Endothelial cell of umbilical vein (primary cell): ENCODE results near the gene CEP89. TPM values are rescaled to one million over a fixed set of nuclear protein-coding genes. Genes with fewer than 3 reads are reported as not detected.

Source experiments
- BruUV-seq: library from RNA; stranded (reverse); fragments of 400-500 nt; replicated peaks from 2 replicates; lab custom pipeline; 2021; lab: Mats Ljungman, UMichigan
- CTCF ChIA-PET: fragments of 300-600, 350-600 bp; sonication (Branson Sonifier 250); formaldehyde crosslinking; loops from one replicate; lab custom pipeline; 2021; ENCODE audit warnings: antibody characterized with exemption, inconsistent platforms; lab: Charles Lee
- POLR2A ChIA-PET: fragments of 300-600, 350-600 bp; sonication (Branson Sonifier 250); formaldehyde crosslinking; loops from one replicate; lab custom pipeline; 2021; ENCODE audit warnings: antibody characterized with exemption, inconsistent platforms; lab: Charles Lee
- DNase-seq: peaks from one replicate; pipeline ENCODE4 v3.0.0-alpha.2; 2011; ENCODE audit warnings: low read depth, low spot score
- FAIRE-seq: peaks from 2 replicates; lab custom pipeline; 2011; peaks lifted over from hg19 to GRCh38; lab: Jason Lieb, UNC
- H2AFZ ChIP-seq: 2 replicates; pipeline ENCODE4 v1.6.0; 2012; ENCODE audit warnings: low read depth, low read length, control low read depth, inconsistent platforms
- H3K27ac ChIP-seq: 2 replicates; pipeline ENCODE4 v1.5.1; 2011; ENCODE audit warnings: low read depth, mild to moderate bottlenecking, control low read depth, low read length, moderate library complexity; ENCODE audit not compliant: insufficient read depth
- H3K27me3 ChIP-seq, 2 experiments: 2 replicates each; pipeline versions ENCODE4 v1.6.0 to v1.6.1; 2011; ENCODE audit warnings: low read length in 2 of 2, mixed read lengths in 1 of 2; ENCODE audit not compliant: control insufficient read depth in 2 of 2, insufficient read depth in 2 of 2
- H3K36me3 ChIP-seq, 2 experiments: 2 replicates in 1 of 2; 3 replicates in 1 of 2; pipeline ENCODE4 v1.5.1; 2011; ENCODE audit warnings: low read length in 2 of 2, mild to moderate bottlenecking in 1 of 2, moderate library complexity in 1 of 2; ENCODE audit not compliant: control insufficient read depth in 2 of 2, insufficient read depth in 2 of 2; ENCODE audit errors: extremely low read depth in 1 of 2
- H3K4me1 ChIP-seq: 3 replicates; pipeline ENCODE4 v1.5.1; 2011; ENCODE audit warnings: mild to moderate bottlenecking, low read length; ENCODE audit not compliant: control insufficient read depth, insufficient read depth; ENCODE audit errors: extremely low read depth
- H3K4me2 ChIP-seq: 2 replicates; pipeline ENCODE4 v1.6.1; 2011; ENCODE audit warnings: low read length, control low read depth, mixed read lengths; ENCODE audit not compliant: insufficient read depth
- H3K4me3 ChIP-seq, 3 experiments: fragments of 200-600 bp in 1 of 3; sonication (generic), shearing (Covaris generic) in 1 of 3; replicated peaks in 1 of 3; 2 replicates each; pipeline ENCODE4 v1.5.1; 2011 to 2016; ENCODE audit warnings: control low read depth in 3 of 3, low read length in 3 of 3, mild to moderate bottlenecking in 2 of 3, inconsistent platforms in 1 of 3, low read depth in 1 of 3, moderate library complexity in 1 of 3; ENCODE audit not compliant: insufficient read depth in 1 of 3
- H3K79me2 ChIP-seq: 2 replicates; pipeline ENCODE4 v1.6.0; 2012; ENCODE audit warnings: low read length, inconsistent platforms; ENCODE audit not compliant: control insufficient read depth, insufficient read depth
- H3K9ac ChIP-seq: replicated peaks from 2 replicates; pipeline ENCODE3; 2011; ENCODE audit warnings: low read length, control low read depth; ENCODE audit not compliant: insufficient read depth; ENCODE audit errors: extremely low read depth
- H3K9me1 ChIP-seq: replicated peaks from 3 replicates; pipeline ENCODE4 v1.6.0; 2011; ENCODE audit warnings: mild to moderate bottlenecking, low read length; ENCODE audit not compliant: control insufficient read depth, insufficient read depth; ENCODE audit errors: extremely low read depth
- H3K9me3 ChIP-seq: replicated peaks from 2 replicates; pipeline ENCODE4 v1.5.1; 2012; ENCODE audit warnings: low read length, inconsistent platforms; ENCODE audit not compliant: control insufficient read depth, insufficient read depth
- H4K20me1 ChIP-seq: replicated peaks from 2 replicates; pipeline ENCODE3; 2011; ENCODE audit warnings: mild to moderate bottlenecking, low read length; ENCODE audit not compliant: control insufficient read depth, insufficient read depth; ENCODE audit errors: extremely low read depth
- EZH2 ChIP-seq: IDR thresholded peaks from 2 replicates; pipeline ENCODE4 v1.6.1; 2012; ENCODE audit warnings: borderline replicate concordance, low read depth, mild to moderate bottlenecking, moderate library complexity, low read length, inconsistent platforms; ENCODE audit not compliant: severe bottlenecking
- FOS ChIP-seq: IDR thresholded peaks from 2 replicates; pipeline ENCODE4 v1.6.1; 2011; ENCODE audit warnings: mild to moderate bottlenecking, low read length, moderate library complexity, borderline replicate concordance; ENCODE audit not compliant: insufficient read depth
- GATA2 ChIP-seq: IDR thresholded peaks from 2 replicates; pipeline ENCODE4 v1.7.0; 2011; ENCODE audit warnings: low read depth, mild to moderate bottlenecking, moderate library complexity, mixed read lengths, low read length; ENCODE audit not compliant: insufficient read length, insufficient read depth
- JUN ChIP-seq: IDR thresholded peaks from 2 replicates; pipeline ENCODE4 v1.6.1; 2011; ENCODE audit warnings: borderline replicate concordance, low read depth; ENCODE audit not compliant: insufficient read length, insufficient read depth
- MYC ChIP-seq: IDR thresholded peaks from one replicate; pipeline ENCODE4 v1.6.1; 2011; ENCODE audit warnings: mild to moderate bottlenecking, low read depth, low read length
- POLR2A ChIP-seq: IDR thresholded peaks from 2 replicates; pipeline ENCODE4 v1.6.1; 2012; ENCODE audit warnings: low read depth, mild to moderate bottlenecking, control low read depth, low read length
- POLR2AphosphoS5 ChIP-seq: IDR thresholded peaks from 2 replicates; pipeline ENCODE4 v1.6.1; 2012; ENCODE audit warnings: low read depth, mild to moderate bottlenecking, control low read depth, low read length, moderate library complexity; ENCODE audit not compliant: insufficient read depth
- dilution Hi-C: fragments of 300-500 bp; cut with MboI; formaldehyde crosslinking; loops from one replicate; pipeline ENCODE4 v1.15.0; 2019; ENCODE audit warnings: low sequenced_read_pairs; ENCODE audit not compliant: extremely low pct_ligation_motif_present
- intact Hi-C: fragments of 100-400 bp; cut with micrococcal nuclease; formaldehyde crosslinking; loops from one replicate; pipeline ENCODE4 v1.10.0; 2022
- polyA plus RNA-seq, 4 experiments: library from polyadenylated mRNA; depleted of rRNA in 3 of 4; stranded (reverse) in 3 of 4; unstranded in 1 of 4; fragments of >200 nt; gene quantifications; 2 replicates each; pipeline versions ENCODE4 v1.2.1 to v1.2.3, GENCODE V29; 2011 to 2012; ENCODE audit warnings: missing spikeins in 1 of 4
- total RNA-seq: library from RNA; stranded (reverse); gene quantifications from 2 replicates; pipeline ENCODE4 v1.2.3, GENCODE V29; 2021
- TF ChIP-seq, protein P1 (sequence below), 2 donors: IDR thresholded peaks; 1 replicate in 1 of 2; 2 replicates in 1 of 2; pipeline ENCODE4 v1.5.1; 2011; ENCODE audit warnings: low read length in 2 of 2, mild to moderate bottlenecking in 2 of 2, moderate library complexity in 2 of 2, control low read depth in 1 of 2, inconsistent platforms in 1 of 2, low read depth in 1 of 2; ENCODE audit not compliant: insufficient read depth in 1 of 2; ENCODE audit errors: extremely low read depth in 1 of 2
- TF ChIP-seq, protein P2 (sequence below): IDR thresholded peaks from 2 replicates; pipeline ENCODE4 v1.6.1; 2011; ENCODE audit not compliant: insufficient read depth, insufficient read length

Gene CEP89
- total and polyA plus RNA-seq, 2 donors (not counting 3 experiments of a cell fraction or from before 2014, with no cell fraction given): 25.1 to 46.2 TPM

GRCh38 chr19:32969549-32969948, 2.2 kb downstream of the CEP89 start:
- Histone ChIP-seq H3K4me3 (no peak overlapping the region), H3K4me1 (peaks cover 10% of the 10 kb centered on the region), H3K4me2 (no peak overlapping the region), H3K79me2 (peaks cover 33% of the 10 kb centered on the region), H3K27me3 (no peaks in the 10 kb centered on the region), H3K9me1 (no peaks in the 10 kb centered on the region), H3K9me3 (no peaks in the 10 kb centered on the region), H4K20me1 (no peaks in the 10 kb centered on the region), H3K36me3 (peaks cover 0 to 13% of the 10 kb centered on the region in 2 experiments), H3K9ac (no peak overlapping the region), H2AFZ (no peak overlapping the region), H3K27ac (no peak overlapping the region)
- ChIA-PET CTCF (no interaction called here), POLR2A (no interaction called here)
- BruUV-seq: no TSS peak
- no peak for FAIRE-seq
- TF ChIP-seq, protein P1, sequence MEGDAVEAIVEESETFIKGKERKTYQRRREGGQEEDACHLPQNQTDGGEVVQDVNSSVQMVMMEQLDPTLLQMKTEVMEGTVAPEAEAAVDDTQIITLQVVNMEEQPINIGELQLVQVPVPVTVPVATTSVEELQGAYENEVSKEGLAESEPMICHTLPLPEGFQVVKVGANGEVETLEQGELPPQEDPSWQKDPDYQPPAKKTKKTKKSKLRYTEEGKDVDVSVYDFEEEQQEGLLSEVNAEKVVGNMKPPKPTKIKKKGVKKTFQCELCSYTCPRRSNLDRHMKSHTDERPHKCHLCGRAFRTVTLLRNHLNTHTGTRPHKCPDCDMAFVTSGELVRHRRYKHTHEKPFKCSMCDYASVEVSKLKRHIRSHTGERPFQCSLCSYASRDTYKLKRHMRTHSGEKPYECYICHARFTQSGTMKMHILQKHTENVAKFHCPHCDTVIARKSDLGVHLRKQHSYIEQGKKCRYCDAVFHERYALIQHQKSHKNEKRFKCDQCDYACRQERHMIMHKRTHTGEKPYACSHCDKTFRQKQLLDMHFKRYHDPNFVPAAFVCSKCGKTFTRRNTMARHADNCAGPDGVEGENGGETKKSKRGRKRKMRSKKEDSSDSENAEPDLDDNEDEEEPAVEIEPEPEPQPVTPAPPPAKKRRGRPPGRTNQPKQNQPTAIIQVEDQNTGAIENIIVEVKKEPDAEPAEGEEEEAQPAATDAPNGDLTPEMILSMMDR (IDR thresholded peaks at IDR 0.05; ENCODE audit: extremely low read depth in 1 of 2, insufficient read depth in 1 of 2, low read depth in 1 of 2, low read length in 2 of 2): no peak
- TF ChIP-seq EZH2: no peak
- DNase-seq: no peak
- dilution Hi-C loops: no loop called here
- intact Hi-C loops: no loop called here

GRCh38 chr19:32966750-32967149, 5.0 kb downstream of the CEP89 start:
- ChIA-PET POLR2A (no interaction called here), CTCF (no interaction called here)
- dilution Hi-C loops: no loop called here
- intact Hi-C loops: no loop called here
- Histone ChIP-seq H3K79me2 (peaks cover 33% of the 10 kb centered on the region), H3K9me3 (no peaks in the 10 kb centered on the region), H3K27ac (no peak overlapping the region), H3K4me3 (no peak overlapping the region), H2AFZ (no peak overlapping the region), H3K9ac (no peak overlapping the region), H3K9me1 (no peaks in the 10 kb centered on the region), H3K4me2 (no peak overlapping the region), H3K27me3 (no peaks in the 10 kb centered on the region), H3K36me3 (peaks cover 3 to 16% of the 10 kb centered on the region in 2 experiments), H3K4me1 (peaks cover 6% of the 10 kb centered on the region), H4K20me1 (no peaks in the 10 kb centered on the region)
- DNase-seq: no peak
- TF ChIP-seq JUN: no peak
- no peak for TF ChIP-seq EZH2
- no peak for TF ChIP-seq GATA2
- TF ChIP-seq, protein P2, sequence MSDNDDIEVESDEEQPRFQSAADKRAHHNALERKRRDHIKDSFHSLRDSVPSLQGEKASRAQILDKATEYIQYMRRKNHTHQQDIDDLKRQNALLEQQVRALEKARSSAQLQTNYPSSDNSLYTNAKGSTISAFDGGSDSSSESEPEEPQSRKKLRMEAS: no peak
- no peak for TF ChIP-seq POLR2AphosphoS5
- TF ChIP-seq, protein P1 (IDR thresholded peaks at IDR 0.05; ENCODE audit: extremely low read depth in 1 of 2, insufficient read depth in 1 of 2, low read depth in 1 of 2, low read length in 2 of 2): no peak
- TF ChIP-seq POLR2A: no peak
- no peak for TF ChIP-seq FOS
- TF ChIP-seq MYC: no peak
- FAIRE-seq: no peak
- BruUV-seq: no TSS peak
